Measurements from ENCODE around the gene PTPN18. TPM values are rescaled to one million over a fixed set of nuclear protein-coding genes. Genes with fewer than 3 reads are reported as not detected.

PTPN18 gene
- total RNA-seq, 1 donor from 2014 or later, result 37.5 TPM

GRCh38 chr2:130375291-130376266 is 19.7 kb downstream of the PTPN18 start:
- H3K4me1 Mint-ChIP-seq (ENCODE audit: unreplicated experiment), result peaks cover 15% of the 10 kb centered on the region
- no peaks in the 10 kb centered on the region for H3K27me3 Mint-ChIP-seq
- no peak overlapping the region for H3K27ac Mint-ChIP-seq
- no peak for DNase-seq (ENCODE audit: extremely low spot score, unreplicated experiment)
- H3K9me3 Mint-ChIP-seq, result no peaks in the 10 kb centered on the region
- H3K4me3 Mint-ChIP-seq, result peak overlapping the region; percentile 64
- H3K36me3 Mint-ChIP-seq, result peaks cover 10% of the 10 kb centered on the region
- TF ChIP-seq, protein P1, sequence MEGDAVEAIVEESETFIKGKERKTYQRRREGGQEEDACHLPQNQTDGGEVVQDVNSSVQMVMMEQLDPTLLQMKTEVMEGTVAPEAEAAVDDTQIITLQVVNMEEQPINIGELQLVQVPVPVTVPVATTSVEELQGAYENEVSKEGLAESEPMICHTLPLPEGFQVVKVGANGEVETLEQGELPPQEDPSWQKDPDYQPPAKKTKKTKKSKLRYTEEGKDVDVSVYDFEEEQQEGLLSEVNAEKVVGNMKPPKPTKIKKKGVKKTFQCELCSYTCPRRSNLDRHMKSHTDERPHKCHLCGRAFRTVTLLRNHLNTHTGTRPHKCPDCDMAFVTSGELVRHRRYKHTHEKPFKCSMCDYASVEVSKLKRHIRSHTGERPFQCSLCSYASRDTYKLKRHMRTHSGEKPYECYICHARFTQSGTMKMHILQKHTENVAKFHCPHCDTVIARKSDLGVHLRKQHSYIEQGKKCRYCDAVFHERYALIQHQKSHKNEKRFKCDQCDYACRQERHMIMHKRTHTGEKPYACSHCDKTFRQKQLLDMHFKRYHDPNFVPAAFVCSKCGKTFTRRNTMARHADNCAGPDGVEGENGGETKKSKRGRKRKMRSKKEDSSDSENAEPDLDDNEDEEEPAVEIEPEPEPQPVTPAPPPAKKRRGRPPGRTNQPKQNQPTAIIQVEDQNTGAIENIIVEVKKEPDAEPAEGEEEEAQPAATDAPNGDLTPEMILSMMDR (conservative IDR thresholded peaks at IDR 0.05), result no peak

- H3K4me1 Mint-ChIP-seq (ENCODE audit: unreplicated experiment), result peaks cover 8% of the 10 kb centered on the region
- no peak overlapping the region for H3K4me3 Mint-ChIP-seq
- H3K27me3 Mint-ChIP-seq, result no peaks in the 10 kb centered on the region
- TF ChIP-seq, protein P1 (conservative IDR thresholded peaks at IDR 0.05), result no peak
- H3K27ac Mint-ChIP-seq, result no peak overlapping the region
- no peaks in the 10 kb centered on the region for H3K9me3 Mint-ChIP-seq
- DNase-seq (ENCODE audit: extremely low spot score, unreplicated experiment), result no peak
- H3K36me3 Mint-ChIP-seq, result peaks cover 10% of the 10 kb centered on the region
Observed at GRCh38 chr2:130376433-130377293, 20.8 kb downstream of the PTPN18 start.

GRCh38 chr2:130377491-130377890 is 21.6 kb downstream of the PTPN18 start:
- Mint-ChIP-seq H3K27me3 (no peaks in the 10 kb centered on the region), H3K9me3 (no peaks in the 10 kb centered on the region), H3K4me1 (ENCODE audit: unreplicated experiment) (peaks cover 6% of the 10 kb centered on the region), H3K4me3 (no peak overlapping the region), H3K36me3 (peaks cover 10% of the 10 kb centered on the region), H3K27ac (no peak overlapping the region)
- DNase-seq (ENCODE audit: extremely low spot score, unreplicated experiment), result no peak
- TF ChIP-seq, protein P1 (conservative IDR thresholded peaks at IDR 0.05), result no peak

DNA sequence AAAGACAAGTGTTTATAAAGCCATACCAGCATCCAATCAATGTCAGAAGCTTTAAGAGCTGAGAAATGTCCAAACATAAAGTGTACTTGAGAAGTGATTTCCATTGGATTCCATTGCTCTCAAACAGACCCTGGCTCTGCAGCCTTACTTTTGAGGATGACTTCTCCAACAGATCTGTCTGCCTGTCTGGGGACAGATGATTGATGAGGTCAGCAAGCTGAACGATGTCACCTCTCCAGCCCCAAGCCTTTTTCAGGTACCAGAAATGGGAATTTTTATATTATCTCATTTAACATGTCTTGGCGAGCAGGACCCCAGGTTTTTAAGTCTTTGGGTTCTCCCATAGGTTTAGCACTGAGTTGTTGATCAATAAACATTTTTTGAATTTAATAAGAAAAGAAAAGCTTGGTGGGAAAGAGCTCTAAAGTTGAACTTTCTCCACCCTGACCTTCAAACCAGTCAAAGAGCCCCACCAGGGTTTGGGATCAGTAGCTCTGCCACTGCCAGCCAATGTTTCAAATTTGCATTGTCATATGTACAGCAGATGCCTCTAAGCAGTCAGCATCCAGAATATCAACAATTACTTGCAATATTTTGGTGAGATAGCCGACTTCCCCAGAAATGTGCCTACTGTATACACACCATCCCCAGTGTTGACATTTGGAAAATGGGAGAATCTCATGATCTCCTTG is 22.5 kb downstream of the PTPN18 start:
- TF ChIP-seq, protein P1 (conservative IDR thresholded peaks at IDR 0.05), result no peak
- no peak for DNase-seq (ENCODE audit: extremely low spot score, unreplicated experiment)
- Mint-ChIP-seq H3K4me1 (ENCODE audit: unreplicated experiment) (peaks cover 6% of the 10 kb centered on the region), H3K36me3 (peaks cover 10% of the 10 kb centered on the region), H3K9me3 (no peaks in the 10 kb centered on the region), H3K4me3 (no peak overlapping the region), H3K27ac (no peak overlapping the region), H3K27me3 (no peaks in the 10 kb centered on the region)

GRCh38 chr2:130378898-130379214 is 23.0 kb downstream of the PTPN18 start:
- H3K9me3 Mint-ChIP-seq, result no peaks in the 10 kb centered on the region
- peaks cover 6% of the 10 kb centered on the region for H3K4me1 Mint-ChIP-seq (ENCODE audit: unreplicated experiment)
- DNase-seq (ENCODE audit: extremely low spot score, unreplicated experiment), result no peak
- H3K36me3 Mint-ChIP-seq, result peaks cover 10% of the 10 kb centered on the region
- H3K27me3 Mint-ChIP-seq, result no peaks in the 10 kb centered on the region
- H3K4me3 Mint-ChIP-seq, result no peak overlapping the region
- no peak overlapping the region for H3K27ac Mint-ChIP-seq
- TF ChIP-seq, protein P1 (conservative IDR thresholded peaks at IDR 0.05), result no peak

Data from type B pancreatic cell (in vitro differentiated cells).